Amniotic stem cell (primary cell): ENCODE measurements around the gene PCDHGA7.
"Not testable (repeated sequence)": the region's sequence is repeated elsewhere in the genome, so short reads cannot be mapped to it uniquely, and the experiment has no call there.

ENCODE experiments used
- DNase-seq: peaks from one replicate; lab custom pipeline; 2025; lab: John Stamatoyannopoulos, UW

Gene PCDHGA7

GRCh38 chr5:141366016-141366896 is 16.3 kb upstream of the PCDHGA7 start:
- no peak for DNase-seq

GRCh38 chr5:141369994-141370848 is 12.3 kb upstream of the PCDHGA7 start, which contains the start of gene PCDHGB3:
TSS of gene PCDHGB3 (plus strand) at chr5:141370242. CDS start at chr5:141370395, 153 bp downstream.
- DNase-seq = no peak

- DNase-seq = no peak
Measured at GRCh38 chr5:141371572-141372475, 10.7 kb upstream of the PCDHGA7 start.

- DNase-seq = no peak
Measured at GRCh38 chr5:141373673-141374317, 8.7 kb upstream of the PCDHGA7 start, which contains the start of gene PCDHGA6. TSS of gene PCDHGA6 (plus strand) at chr5:141373891. CDS start at chr5:141374084, 193 bp downstream.

- DNase-seq = no peak
Measured at GRCh38 chr5:141374627-141375026, 7.9 kb upstream of the PCDHGA7 start.

DNA sequence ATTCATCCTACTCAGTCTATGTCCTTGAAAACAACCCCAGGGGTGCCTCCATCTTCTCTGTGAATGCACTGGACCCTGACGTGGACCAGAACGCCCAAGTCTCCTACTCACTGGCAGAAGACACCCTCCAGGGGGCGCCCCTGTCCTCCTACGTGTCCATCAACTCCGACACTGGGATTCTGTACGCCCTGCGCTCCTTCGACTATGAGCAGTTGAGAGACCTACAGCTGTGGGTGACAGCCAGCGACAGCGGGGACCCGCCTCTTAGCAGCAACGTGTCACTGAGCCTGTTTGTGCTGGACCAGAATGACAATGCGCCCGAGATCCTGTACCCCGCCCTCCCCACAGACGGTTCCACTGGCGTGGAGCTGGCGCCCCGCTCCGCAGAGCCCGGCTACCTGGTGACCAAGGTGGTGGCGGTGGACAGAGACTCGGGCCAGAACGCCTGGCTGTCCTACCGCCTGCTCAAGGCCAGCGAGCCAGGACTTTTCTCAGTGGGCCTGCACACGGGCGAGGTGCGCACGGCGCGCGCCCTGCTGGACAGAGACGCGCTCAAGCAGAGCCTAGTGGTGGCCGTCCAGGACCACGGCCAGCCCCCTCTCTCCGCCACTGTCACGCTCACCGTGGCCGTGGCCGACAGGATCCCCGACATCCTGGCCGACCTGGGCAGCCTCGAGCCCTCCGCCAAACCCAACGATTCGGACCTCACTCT is 6.9 kb upstream of the PCDHGA7 start:
- not testable (repeated sequence) for DNase-seq

GRCh38 chr5:141383345-141383744 is 803 bp downstream of the PCDHGA7 start:
- no peak for DNase-seq

DNA sequence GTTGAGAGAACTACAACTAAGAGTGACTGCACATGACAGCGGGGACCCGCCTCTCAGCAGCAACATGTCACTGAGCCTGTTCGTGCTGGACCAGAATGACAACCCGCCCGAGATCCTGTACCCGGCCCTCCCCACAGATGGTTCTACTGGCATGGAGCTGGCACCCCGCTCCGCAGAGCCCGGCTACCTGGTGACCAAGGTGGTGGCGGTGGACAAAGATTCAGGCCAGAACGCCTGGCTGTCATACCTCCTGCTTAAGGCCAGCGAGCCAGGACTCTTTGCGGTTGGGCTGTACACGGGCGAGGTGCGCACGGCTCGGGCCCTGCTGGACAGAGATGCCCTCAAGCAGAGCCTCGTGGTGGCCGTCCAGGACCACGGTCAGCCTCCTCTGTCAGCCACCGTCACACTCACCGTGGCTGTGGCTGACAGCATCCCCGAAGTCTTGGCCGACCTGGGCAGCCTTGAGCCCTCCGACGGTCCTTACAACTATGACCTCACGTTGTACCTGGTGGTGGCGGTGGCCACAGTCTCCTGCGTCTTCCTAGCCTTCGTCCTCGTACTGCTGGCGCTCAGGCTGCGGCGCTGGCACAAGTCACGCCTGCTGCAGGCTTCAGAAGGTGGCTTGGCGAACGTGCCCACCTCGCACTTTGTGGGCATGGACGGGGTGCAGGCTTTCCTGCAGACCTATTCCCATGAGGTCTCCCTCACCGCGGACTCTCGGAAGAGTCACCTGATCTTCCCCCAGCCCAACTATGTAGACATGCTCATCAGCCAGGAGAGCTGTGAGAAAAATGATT is 2.1 kb downstream of the PCDHGA7 start:
- DNase-seq = no peak

DNA sequence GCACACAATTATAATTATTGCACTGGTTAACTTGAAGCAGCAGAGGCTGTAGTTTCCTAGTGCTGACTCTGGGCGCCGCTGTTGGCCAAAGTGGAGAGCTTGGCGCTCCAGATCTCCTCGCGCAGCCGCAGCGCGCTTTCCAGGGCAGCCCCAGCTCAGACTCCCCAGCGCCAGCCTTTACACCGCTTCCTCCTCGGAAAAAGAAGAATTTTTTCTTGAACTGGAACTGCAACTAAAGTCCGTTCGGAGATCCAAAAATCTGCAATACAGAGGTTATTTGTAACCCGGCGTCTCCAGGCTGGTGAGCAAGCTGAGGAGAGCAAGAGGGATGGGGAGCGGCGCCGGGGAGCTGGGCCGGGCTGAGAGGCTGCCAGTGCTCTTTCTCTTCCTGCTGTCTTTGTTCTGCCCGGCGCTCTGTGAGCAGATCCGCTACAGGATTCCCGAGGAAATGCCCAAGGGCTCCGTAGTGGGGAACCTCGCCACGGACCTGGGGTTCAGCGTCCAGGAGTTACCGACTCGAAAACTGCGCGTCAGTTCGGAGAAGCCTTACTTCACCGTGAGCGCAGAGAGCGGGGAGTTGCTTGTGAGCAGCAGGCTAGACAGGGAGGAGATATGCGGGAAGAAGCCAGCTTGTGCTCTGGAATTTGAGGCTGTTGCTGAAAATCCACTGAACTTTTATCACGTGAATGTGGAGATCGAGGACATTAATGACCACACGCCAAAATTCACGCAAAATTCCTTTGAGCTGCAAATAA is 5.2 kb downstream of the PCDHGA7 start, which contains the start of gene PCDHGB4:
Gene PCDHGB4 (plus strand): TSS at position 142 of the 755 bp plus-strand sequence. CDS start 187 bp downstream, at position 329.
- not testable (repeated sequence) for DNase-seq

DNA sequence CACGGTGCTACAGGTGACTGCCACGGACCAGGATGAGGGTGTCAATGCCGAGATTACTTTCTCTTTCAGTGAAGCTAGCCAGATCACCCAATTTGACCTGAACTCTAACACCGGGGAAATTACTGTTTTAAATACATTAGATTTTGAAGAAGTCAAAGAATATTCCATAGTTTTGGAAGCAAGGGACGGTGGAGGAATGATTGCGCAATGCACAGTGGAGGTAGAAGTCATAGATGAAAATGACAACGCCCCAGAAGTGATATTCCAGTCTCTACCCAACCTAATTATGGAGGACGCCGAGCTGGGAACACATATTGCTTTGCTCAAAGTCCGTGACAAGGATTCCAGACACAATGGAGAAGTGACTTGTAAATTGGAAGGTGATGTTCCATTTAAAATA is 6.1 kb downstream of the PCDHGA7 start:
- DNase-seq = no peak

- no peak for DNase-seq
Measured at GRCh38 chr5:141389153-141390042, 6.9 kb downstream of the PCDHGA7 start.

DNA sequence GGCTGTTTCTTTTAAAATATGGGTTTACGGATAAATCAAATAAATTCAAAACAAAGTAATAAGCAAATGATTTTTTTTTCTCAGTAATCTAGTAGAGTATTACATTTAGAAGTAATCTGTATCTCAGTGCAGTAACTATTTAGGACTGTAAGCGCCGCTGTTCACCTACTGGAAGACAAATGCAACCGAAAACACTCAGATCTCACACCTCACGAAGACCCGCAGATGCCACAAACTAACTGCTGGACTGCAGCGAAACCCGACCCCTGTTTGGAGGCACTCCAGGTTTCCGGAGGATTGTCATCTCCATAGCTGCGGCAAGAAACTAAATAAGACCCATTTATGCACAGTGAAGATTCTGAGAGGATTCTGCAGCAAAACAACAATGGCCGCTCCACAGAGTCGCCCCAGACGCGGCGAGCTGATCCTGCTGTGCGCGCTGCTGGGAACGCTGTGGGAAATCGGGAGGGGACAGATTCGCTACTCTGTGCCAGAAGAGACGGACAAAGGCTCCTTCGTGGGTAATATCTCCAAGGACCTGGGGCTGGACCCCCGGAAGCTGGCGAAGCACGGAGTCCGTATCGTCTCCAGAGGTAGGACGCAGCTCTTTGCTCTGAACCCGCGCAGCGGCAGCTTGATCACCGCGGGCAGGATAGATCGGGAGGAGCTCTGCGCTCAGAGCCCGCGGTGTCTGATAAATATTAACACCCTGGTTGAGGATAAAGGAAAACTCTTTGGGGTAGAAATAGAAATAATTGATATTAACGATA is 10.1 kb downstream of the PCDHGA7 start, which contains the start of gene PCDHGA8:
Gene PCDHGA8 (plus strand): TSS at position 205 of the 770 bp plus-strand sequence. CDS start 181 bp downstream, at position 386.
- DNase-seq = no peak

DNA sequence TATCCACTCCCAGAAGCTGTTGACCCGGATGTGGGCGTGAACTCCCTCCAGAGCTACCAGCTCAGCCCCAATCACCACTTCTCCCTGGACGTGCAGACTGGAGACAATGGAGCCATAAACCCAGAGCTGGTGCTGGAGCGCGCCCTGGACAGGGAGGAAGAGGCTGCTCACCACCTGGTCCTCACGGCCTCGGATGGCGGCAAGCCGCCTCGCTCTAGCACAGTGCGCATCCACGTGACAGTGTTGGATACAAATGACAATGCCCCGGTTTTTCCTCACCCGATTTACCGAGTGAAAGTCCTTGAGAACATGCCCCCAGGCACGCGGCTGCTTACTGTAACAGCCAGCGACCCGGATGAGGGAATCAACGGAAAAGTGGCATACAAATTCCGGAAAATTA is 10.7 kb downstream of the PCDHGA7 start:
- DNase-seq = no peak

- DNase-seq = not testable (repeated sequence)
Measured at GRCh38 chr5:141394401-141395187, 12.1 kb downstream of the PCDHGA7 start.

DNA sequence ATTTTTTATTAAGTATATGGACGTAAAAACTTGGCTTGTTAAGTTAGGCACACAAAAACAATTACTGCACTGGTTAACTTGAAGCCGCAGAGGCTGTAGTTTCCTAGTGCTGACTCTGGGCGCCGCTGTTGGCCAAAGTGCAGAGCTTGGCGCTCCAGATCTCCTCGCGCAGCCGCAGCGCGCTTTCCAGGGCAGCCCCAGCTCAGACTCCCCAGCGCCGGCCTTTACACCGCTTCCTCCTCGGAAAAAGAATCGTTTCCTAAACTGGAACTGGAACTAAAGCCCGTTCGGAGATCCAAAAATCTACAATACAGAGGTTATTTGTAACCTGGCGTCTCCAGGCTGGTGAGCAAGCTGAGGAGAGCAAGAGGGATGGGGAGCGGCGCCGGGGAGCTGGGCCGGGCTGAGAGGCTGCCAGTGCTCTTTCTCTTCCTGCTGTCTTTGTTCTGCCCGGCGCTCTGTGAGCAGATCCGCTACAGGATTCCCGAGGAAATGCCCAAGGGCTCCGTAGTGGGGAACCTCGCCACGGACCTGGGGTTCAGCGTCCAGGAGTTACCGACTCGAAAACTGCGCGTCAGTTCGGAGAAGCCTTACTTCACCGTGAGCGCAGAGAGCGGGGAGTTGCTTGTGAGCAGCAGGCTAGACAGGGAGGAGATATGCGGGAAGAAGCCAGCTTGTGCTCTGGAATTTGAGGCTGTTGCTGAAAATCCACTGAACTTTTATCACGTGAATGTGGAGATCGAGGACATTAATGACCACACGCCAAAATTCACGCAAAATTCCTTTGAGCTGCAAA is 15.4 kb downstream of the PCDHGA7 start, which contains the start of gene PCDHGB5:
Gene PCDHGB5 (plus strand): TSS at position 192 of the 796 bp plus-strand sequence. CDS start 181 bp downstream, at position 373.
- not testable (repeated sequence) for DNase-seq
